Measurements from ENCODE around the gene SLC15A5.

SLC15A5 gene, protein sequence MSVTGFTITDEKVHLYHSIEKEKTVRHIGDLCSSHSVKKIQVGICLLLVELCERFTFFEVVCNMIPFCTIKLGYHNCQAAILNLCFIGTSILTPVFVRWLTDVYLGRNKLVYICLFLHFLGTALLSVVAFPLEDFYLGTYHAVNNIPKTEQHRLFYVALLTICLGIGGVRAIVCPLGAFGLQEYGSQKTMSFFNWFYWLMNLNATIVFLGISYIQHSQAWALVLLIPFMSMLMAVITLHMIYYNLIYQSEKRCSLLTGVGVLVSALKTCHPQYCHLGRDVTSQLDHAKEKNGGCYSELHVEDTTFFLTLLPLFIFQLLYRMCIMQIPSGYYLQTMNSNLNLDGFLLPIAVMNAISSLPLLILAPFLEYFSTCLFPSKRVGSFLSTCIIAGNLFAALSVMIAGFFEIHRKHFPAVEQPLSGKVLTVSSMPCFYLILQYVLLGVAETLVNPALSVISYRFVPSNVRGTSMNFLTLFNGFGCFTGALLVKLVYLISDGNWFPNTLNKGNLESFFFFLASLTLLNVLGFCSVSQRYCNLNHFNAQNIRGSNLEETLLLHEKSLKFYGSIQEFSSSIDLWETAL

GRCh38 chr12:16277585-16277984, at the start of gene SLC15A5:
Gene SLC15A5 (minus strand): TSS chr12:16277685. CDS start chr12:16277685, 0 bp downstream.
- Histone ChIP-seq H3K36me3 (ENCODE audit: low read length) (no peaks in the 10 kb centered on the region), H3K27ac (ENCODE audit: low read depth, low read length) (no peak within 1 kb of the TSS), H3K9ac (ENCODE audit: low read length) (no peak within 1 kb of the TSS), H3K27me3 (ENCODE audit: low read length) (no peaks in the 10 kb centered on the region), H3K9me3 (ENCODE audit: insufficient read depth, low read length) (no peaks in the 10 kb centered on the region), H2AFZ (ENCODE audit: low read depth, low read length, severe bottlenecking) (no peak within 1 kb of the TSS), H3F3A (ENCODE audit: insufficient read depth) (no peaks in the 10 kb centered on the region), H3K9me2 (replicated peaks; ENCODE audit: insufficient read depth, low read length) (no peaks in the 10 kb centered on the region), H3K4me3 (ENCODE audit: insufficient read depth, low read length, poor library complexity, severe bottlenecking) (no peak within 1 kb of the TSS), H3K4me2 (ENCODE audit: low read depth, low read length, poor library complexity, severe bottlenecking) (no peak within 1 kb of the TSS), H4K20me1 (ENCODE audit: low read depth, low read length) (no peaks in the 10 kb centered on the region), H3K79me2 (ENCODE audit: insufficient read depth, low read length) (no peaks in the 10 kb centered on the region)
- no peak for TF ChIP-seq EZH2phosphoT487 (conservative IDR thresholded peaks at IDR 0.05; ENCODE audit: low read length)
- TF ChIP-seq CTCF (IDR thresholded peaks at IDR 0.05; ENCODE audit: insufficient read depth, low read length, poor library complexity, severe bottlenecking), result no peak

- Histone ChIP-seq H3K27ac (ENCODE audit: low read depth, low read length) (no peak overlapping the region), H3K9ac (ENCODE audit: low read length) (no peak overlapping the region), H4K20me1 (ENCODE audit: low read depth, low read length) (no peaks in the 10 kb centered on the region), H3K9me3 (ENCODE audit: insufficient read depth, low read length) (no peaks in the 10 kb centered on the region; the same call in 1 of the 2 replicates), H3K27me3 (ENCODE audit: low read length) (no peaks in the 10 kb centered on the region), H3K4me2 (ENCODE audit: low read depth, low read length, poor library complexity, severe bottlenecking) (no peak overlapping the region), H3F3A (ENCODE audit: insufficient read depth) (no peaks in the 10 kb centered on the region), H3K9me2 (replicated peaks; ENCODE audit: insufficient read depth, low read length) (no peaks in the 10 kb centered on the region), H3K36me3 (ENCODE audit: low read length) (no peaks in the 10 kb centered on the region), H2AFZ (ENCODE audit: low read depth, low read length, severe bottlenecking) (no peak overlapping the region), H3K4me3 (ENCODE audit: insufficient read depth, low read length, poor library complexity, severe bottlenecking) (no peak overlapping the region), H3K79me2 (ENCODE audit: insufficient read depth, low read length) (no peaks in the 10 kb centered on the region)
- TF ChIP-seq CTCF (IDR thresholded peaks at IDR 0.05; ENCODE audit: insufficient read depth, low read length, poor library complexity, severe bottlenecking) (no peak), EZH2phosphoT487 (conservative IDR thresholded peaks at IDR 0.05; ENCODE audit: low read length) (no peak)
These were observed 47.9 kb upstream of the SLC15A5 start for GRCh38 chr12:16325426-16325825.

- Histone ChIP-seq H4K20me1 (ENCODE audit: low read depth, low read length) (no peaks in the 10 kb centered on the region), H3K27me3 (ENCODE audit: low read length) (no peaks in the 10 kb centered on the region)
These were observed 47.3 kb upstream of the SLC15A5 start for GRCh38 chr12:16324772-16325171.

More at GRCh38 chr12:16324772-16325171, 47.3 kb upstream of the SLC15A5 start:
- Histone ChIP-seq H3K4me2 (ENCODE audit: low read depth, low read length, poor library complexity, severe bottlenecking) (no peak overlapping the region), H3K9me3 (ENCODE audit: insufficient read depth, low read length) (no peaks in the 10 kb centered on the region; the same call in 1 of the 2 replicates), H3F3A (ENCODE audit: insufficient read depth) (no peaks in the 10 kb centered on the region), H3K9me2 (replicated peaks; ENCODE audit: insufficient read depth, low read length) (no peaks in the 10 kb centered on the region), H3K36me3 (ENCODE audit: low read length) (no peaks in the 10 kb centered on the region), H3K9ac (ENCODE audit: low read length) (no peak overlapping the region), H3K27ac (ENCODE audit: low read depth, low read length) (no peak overlapping the region), H3K4me3 (ENCODE audit: insufficient read depth, low read length, poor library complexity, severe bottlenecking) (no peak overlapping the region), H2AFZ (ENCODE audit: low read depth, low read length, severe bottlenecking) (no peak overlapping the region), H3K79me2 (ENCODE audit: insufficient read depth, low read length) (no peaks in the 10 kb centered on the region)
- TF ChIP-seq EZH2phosphoT487 (conservative IDR thresholded peaks at IDR 0.05; ENCODE audit: low read length) (no peak), CTCF (IDR thresholded peaks at IDR 0.05; ENCODE audit: insufficient read depth, low read length, poor library complexity, severe bottlenecking) (no peak)
